Measurements from ENCODE around the gene CHRNA7. TPM values are rescaled to one million over a fixed set of nuclear protein-coding genes. Genes with fewer than 3 reads are reported as not detected.

The CHRNA7 gene
- total and polyA plus RNA-seq, 4 donors, result 4.4 to 15.6 (median 14.8) TPM

DNA sequence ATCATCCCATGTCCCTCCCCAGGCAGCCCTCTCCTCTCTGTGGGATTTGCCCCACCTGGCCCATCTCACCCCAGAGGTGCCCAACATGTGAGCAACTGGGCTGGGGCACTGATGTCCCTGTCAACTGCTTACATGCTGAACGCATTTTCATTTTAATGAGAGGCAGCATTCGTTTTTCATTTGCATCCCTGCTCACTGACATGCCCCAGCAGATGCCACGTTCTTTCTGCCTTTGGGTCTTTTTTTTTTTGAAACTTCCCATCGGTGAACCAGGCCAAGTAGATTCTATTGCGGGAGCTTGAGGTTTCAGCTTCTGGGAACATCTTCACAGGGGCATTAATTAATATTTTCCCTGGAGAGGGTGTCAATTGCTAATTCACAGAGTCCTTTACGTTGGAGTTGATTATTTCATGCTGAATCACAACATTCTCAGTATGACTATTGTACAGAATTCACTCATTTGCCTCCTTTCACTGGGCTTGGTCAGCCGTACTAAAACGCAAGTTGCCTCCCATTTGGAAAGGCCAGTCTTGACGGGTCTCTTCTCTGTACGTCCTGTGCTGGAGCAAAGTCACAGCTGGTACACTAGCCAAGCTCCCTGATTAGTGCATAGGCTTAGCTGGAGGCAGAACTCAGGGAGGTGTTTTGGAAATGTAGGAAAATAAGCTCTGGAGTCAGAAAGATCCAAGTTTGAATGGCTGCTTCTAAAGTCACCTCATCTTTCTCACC is 69.8 kb downstream of the CHRNA7 start:
- Histone ChIP-seq H3K4me1 (ENCODE audit: control insufficient read depth, insufficient read depth, low read length) (peaks cover 20% of the 10 kb centered on the region), H3K4me3 (ENCODE audit: low read depth, low read length) (no peak overlapping the region), H3K36me3 (ENCODE audit: control insufficient read depth, insufficient read depth, low read length) (no peaks in the 10 kb centered on the region), H3K27ac (ENCODE audit: low read depth, low read length) (no peak overlapping the region), H3K9me3 (ENCODE audit: control insufficient read depth, insufficient read depth, low read length) (no peaks in the 10 kb centered on the region), H3K27me3 (ENCODE audit: control insufficient read depth, insufficient read depth, low read length) (no peaks in the 10 kb centered on the region)
- WGBS (ENCODE audit: insufficient coverage), result 35% methylated on average over 7 of the region's 10 CpGs
- DNase-seq (ENCODE audit: low read depth in 4 of 6, low spot score in 6 of 6), result peak in 2 of 6 donors; percentile 43 to 49

DNA sequence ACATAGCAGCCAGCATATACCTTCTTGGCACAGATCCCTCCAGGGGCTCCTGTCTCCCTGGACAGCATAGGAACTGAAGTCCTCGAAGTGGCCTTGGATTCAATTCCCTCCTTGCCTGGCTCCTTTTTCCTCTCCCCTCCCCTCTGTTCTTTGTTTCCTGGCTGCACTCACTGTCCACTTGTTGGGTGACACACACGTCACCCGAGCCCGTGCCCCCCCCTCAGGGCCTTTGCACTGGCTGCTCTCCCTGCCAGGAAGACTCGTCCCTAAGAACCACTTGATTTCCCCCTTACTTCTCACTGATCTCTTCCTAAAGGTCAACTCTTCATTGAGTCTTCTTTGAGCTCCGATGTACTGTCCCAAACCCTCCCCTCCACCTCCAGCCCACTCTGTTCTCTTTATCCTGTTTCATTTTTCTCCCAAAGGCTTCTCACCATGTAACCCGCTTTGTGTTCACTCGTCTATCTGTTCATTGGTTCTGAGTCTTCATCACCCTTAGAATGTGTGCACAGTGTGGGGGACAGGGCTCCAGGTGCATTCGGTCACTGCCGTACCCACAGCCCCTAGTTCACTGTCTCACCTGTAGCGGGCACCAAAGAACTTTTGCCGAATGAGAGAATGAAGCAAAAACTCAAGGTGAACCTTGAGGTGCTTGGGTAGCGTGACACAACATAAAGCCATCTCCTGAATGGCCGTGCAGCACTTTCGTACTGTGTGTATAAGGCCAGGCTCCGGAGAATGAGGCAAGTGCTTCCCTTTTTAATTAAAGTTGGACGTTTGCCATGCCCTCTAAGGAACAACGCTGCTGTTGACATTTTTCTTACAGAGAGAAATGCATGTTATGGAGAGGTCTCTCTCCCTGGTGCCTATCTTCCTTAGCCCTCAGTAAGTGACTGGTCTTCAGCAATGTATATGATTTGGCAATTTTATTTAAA is 74.0 kb downstream of the CHRNA7 start:
- DNase-seq (ENCODE audit: low read depth in 4 of 6, low spot score in 6 of 6), result peak in 1 of 6 donors; percentile 64
- Histone ChIP-seq H3K4me1 (ENCODE audit: control insufficient read depth, insufficient read depth, low read length) (peaks cover 10% of the 10 kb centered on the region), H3K4me3 (ENCODE audit: low read depth, low read length) (no peak overlapping the region), H3K9me3 (ENCODE audit: control insufficient read depth, insufficient read depth, low read length) (no peaks in the 10 kb centered on the region), H3K27me3 (ENCODE audit: control insufficient read depth, insufficient read depth, low read length) (no peaks in the 10 kb centered on the region), H3K36me3 (ENCODE audit: control insufficient read depth, insufficient read depth, low read length) (no peaks in the 10 kb centered on the region), H3K27ac (ENCODE audit: low read depth, low read length) (no peak overlapping the region)
- WGBS (ENCODE audit: insufficient coverage), result 72% methylated on average over 17 of the region's 18 CpGs

DNA sequence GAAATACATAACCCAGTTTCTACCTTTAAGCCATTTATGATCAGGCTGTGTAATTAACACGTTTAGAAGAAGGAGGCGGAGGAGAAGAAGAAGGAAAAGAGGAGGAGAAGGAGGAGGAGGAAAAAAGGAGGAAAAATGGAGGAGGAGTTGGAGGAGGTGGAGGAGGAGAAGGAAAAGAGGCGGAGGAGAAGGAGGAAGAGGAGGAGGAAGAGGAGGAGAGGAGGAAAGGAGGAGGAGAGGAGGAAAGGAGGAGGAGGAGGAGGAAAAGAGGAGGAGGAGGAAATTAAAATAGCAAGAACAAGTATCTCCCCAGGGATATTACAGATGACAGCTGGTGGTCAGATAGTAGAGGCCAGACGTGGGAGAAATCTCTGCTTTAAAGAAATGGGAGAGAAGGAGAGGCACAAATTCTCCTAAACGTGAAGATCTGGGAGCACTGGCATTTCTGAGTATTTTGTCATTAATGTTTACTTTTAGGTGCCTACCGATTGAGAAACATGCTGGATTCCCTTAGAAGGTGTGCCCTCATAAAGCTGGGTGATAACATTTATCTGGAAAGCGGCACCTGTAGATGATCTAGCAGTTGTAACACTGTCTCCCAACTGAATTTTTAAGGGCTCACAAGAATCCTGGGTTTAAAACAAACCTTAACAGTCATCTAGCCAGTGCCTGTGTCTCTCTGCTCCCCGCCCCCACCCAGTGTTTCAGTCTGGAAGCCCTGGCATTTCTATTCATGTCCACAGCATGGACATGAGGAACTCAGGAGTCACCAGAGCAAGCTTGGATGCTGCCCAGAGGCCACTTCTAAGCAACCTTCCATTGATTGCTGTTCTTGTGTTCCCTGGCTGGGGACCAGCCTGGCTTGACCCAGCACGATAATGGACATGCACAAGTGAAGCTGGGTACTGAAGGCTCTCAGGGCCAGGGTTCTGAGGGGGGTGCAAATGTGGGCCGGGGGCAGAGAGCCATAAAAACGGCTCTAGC is 75.2 kb downstream of the CHRNA7 start:
- no peak overlapping the region for H3K27ac ChIP-seq (ENCODE audit: low read depth, low read length)
- WGBS (ENCODE audit: insufficient coverage), result 89% methylated on average over 8 of the region's 11 CpGs
- H3K4me1 ChIP-seq (ENCODE audit: control insufficient read depth, insufficient read depth, low read length), result peaks cover 9% of the 10 kb centered on the region
- DNase-seq (ENCODE audit: low read depth in 4 of 6, low spot score in 6 of 6), result peak in 1 of 6 donors; percentile 65
- H3K4me3 ChIP-seq (ENCODE audit: low read depth, low read length), result no peak overlapping the region
- H3K27me3 ChIP-seq (ENCODE audit: control insufficient read depth, insufficient read depth, low read length), result no peaks in the 10 kb centered on the region
- no peaks in the 10 kb centered on the region for H3K9me3 ChIP-seq (ENCODE audit: control insufficient read depth, insufficient read depth, low read length)
- no peaks in the 10 kb centered on the region for H3K36me3 ChIP-seq (ENCODE audit: control insufficient read depth, insufficient read depth, low read length)

DNA sequence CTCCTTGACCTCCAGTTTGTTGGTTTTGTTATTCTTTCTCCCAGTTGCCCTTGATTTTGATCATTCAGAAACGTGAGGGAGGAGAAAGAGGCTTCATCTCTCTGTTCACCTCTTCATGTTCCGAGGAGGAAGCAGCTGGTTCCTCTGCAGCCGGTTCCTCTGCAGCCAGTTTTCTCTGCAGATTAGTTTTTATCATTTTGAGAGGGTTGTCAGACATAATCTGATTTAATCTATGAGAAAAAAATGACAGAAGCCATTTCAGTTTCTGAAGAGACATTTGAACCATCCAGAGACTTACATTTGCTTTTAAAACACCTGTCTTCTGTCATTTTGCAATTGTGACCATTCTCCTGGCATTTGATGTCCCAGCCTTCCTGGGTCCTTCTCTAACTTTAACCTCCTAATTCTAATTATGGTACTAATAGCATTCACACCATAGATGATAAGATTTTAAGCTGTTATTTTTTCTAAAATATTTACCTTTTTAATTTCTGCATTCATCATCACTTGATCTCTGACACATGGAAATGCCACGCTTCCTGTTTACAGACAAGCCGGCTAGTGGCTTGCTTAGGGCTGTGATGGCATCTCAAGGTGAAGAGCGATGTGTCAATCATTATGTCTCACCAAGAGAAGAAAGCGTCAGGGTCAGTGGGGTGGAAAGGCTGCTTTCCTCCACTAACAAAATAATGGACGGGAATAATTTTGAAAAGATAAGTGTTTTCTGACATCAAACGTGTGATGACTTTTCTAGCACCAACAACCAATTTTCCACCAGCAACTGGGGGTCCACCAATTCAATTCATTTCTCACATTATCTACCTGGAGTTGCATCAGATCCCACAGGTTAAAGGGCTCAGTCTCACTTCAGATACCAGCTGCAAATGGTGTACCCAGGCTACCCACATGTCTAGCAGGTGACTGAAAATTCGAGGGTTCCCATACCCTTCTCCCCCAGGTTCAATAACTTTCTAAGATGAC is 76.4 kb downstream of the CHRNA7 start:
- WGBS (ENCODE audit: insufficient coverage), result 100% methylated on average over 2 of the region's 10 CpGs
- H3K4me1 ChIP-seq (ENCODE audit: control insufficient read depth, insufficient read depth, low read length), result peaks cover 9% of the 10 kb centered on the region
- no peak for DNase-seq (ENCODE audit: low read depth in 4 of 6, low spot score in 6 of 6)

DNA sequence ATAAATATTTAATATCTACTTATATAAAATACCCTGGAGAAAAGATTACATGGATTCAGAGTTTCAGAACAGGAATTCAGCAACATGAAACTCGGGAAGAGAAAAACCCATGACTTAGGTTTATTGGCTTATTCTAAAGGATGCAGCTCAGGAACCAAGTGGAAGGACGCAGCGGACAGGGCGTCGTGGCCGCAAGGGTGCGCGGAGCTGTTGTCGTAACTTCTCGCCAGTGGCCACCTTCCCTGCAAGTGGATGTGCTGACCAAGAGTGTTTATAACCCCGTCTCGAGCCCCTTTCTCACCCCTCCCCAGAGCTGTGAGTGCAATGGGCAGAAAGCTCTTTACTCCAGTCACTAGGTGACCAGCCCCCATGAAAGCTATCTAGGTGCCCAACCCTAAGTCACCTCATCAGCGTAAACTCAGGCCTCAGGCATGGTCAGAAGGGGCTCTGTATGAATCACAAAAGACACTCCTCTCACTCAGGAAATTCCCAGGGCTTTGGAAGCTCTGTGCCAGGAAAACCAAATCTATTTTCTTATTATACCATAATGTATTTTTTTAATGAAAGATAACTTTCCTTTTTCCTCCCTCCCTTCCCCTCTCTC is 77.3 kb downstream of the CHRNA7 start:
- Histone ChIP-seq H3K9me3 (ENCODE audit: control insufficient read depth, insufficient read depth, low read length) (no peaks in the 10 kb centered on the region), H3K4me1 (ENCODE audit: control insufficient read depth, insufficient read depth, low read length) (peaks cover 9% of the 10 kb centered on the region), H3K27ac (ENCODE audit: low read depth, low read length) (no peak overlapping the region), H3K4me3 (ENCODE audit: low read depth, low read length) (no peak overlapping the region), H3K36me3 (ENCODE audit: control insufficient read depth, insufficient read depth, low read length) (no peaks in the 10 kb centered on the region), H3K27me3 (ENCODE audit: control insufficient read depth, insufficient read depth, low read length) (no peaks in the 10 kb centered on the region)
- WGBS (ENCODE audit: insufficient coverage), result 98% methylated on average over 13 of the region's 13 CpGs
- DNase-seq (ENCODE audit: low read depth in 4 of 6, low spot score in 6 of 6), result no peak

More for the DNA sequence above, 76.4 kb downstream of the CHRNA7 start:
- no peaks in the 10 kb centered on the region for H3K36me3 ChIP-seq (ENCODE audit: control insufficient read depth, insufficient read depth, low read length)
- no peaks in the 10 kb centered on the region for H3K27me3 ChIP-seq (ENCODE audit: control insufficient read depth, insufficient read depth, low read length)
- no peaks in the 10 kb centered on the region for H3K9me3 ChIP-seq (ENCODE audit: control insufficient read depth, insufficient read depth, low read length)
- no peak overlapping the region for H3K27ac ChIP-seq (ENCODE audit: low read depth, low read length)
- no peak overlapping the region for H3K4me3 ChIP-seq (ENCODE audit: low read depth, low read length)

DNA sequence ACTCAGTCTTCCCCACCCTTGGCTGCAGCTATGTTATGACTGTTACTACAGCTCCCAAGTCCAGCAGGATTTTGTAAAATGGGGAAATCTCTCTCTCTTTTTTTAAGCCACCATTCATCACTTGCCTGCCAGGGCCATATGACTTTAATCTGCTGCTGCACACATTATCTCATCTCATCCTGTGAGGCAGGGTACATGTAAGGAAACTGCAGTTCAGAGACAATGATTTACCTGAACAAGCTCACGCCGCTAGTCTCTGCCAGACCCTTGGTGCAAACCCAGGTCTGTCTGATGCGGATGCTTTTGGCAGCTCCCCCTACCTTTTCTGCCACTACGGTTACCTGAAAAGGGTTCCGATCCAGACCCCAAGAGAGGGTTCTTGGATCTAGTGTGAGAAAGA is 78.3 kb downstream of the CHRNA7 start:
- DNase-seq (ENCODE audit: low read depth in 4 of 6, low spot score in 6 of 6), result no peak
- Histone ChIP-seq H3K36me3 (ENCODE audit: control insufficient read depth, insufficient read depth, low read length) (no peaks in the 10 kb centered on the region), H3K27me3 (ENCODE audit: control insufficient read depth, insufficient read depth, low read length) (no peaks in the 10 kb centered on the region), H3K4me1 (ENCODE audit: control insufficient read depth, insufficient read depth, low read length) (peaks cover 9% of the 10 kb centered on the region), H3K27ac (ENCODE audit: low read depth, low read length) (no peak overlapping the region), H3K4me3 (ENCODE audit: low read depth, low read length) (no peak overlapping the region), H3K9me3 (ENCODE audit: control insufficient read depth, insufficient read depth, low read length) (no peaks in the 10 kb centered on the region)
- 100% methylated on average over 1 of the region's 5 CpGs for WGBS (ENCODE audit: insufficient coverage)

DNA sequence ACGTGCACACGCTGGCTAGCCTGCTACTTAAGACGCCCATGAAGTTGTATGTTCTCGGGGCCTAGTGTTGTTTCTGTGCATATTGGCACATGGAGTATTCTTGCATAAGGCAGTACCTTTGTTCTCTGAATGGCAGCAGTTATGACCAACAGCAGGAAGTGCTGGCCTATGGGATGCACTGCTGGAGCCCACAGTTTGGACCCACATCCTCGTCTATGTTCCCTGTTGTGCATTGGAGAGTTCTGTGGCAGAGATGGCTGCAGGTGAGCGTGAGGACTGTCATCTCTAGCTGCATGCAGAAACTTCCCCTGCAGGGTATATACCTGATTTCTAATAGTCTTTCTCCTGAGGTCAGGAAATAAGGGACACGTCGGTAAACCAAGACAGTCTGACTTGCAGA is 81.8 kb downstream of the CHRNA7 start:
- no peaks in the 10 kb centered on the region for H3K27me3 ChIP-seq (ENCODE audit: control insufficient read depth, insufficient read depth, low read length)
- H3K4me3 ChIP-seq (ENCODE audit: low read depth, low read length), result no peak overlapping the region
- H3K4me1 ChIP-seq (ENCODE audit: control insufficient read depth, insufficient read depth, low read length), result peaks cover 15% of the 10 kb centered on the region
- no peaks in the 10 kb centered on the region for H3K9me3 ChIP-seq (ENCODE audit: control insufficient read depth, insufficient read depth, low read length)
- no peaks in the 10 kb centered on the region for H3K36me3 ChIP-seq (ENCODE audit: control insufficient read depth, insufficient read depth, low read length)
- no peak overlapping the region for H3K27ac ChIP-seq (ENCODE audit: low read depth, low read length)
- 90% methylated on average over 8 of the region's 8 CpGs for WGBS (ENCODE audit: insufficient coverage)
- no peak for DNase-seq (ENCODE audit: low read depth in 4 of 6, low spot score in 6 of 6)

DNA sequence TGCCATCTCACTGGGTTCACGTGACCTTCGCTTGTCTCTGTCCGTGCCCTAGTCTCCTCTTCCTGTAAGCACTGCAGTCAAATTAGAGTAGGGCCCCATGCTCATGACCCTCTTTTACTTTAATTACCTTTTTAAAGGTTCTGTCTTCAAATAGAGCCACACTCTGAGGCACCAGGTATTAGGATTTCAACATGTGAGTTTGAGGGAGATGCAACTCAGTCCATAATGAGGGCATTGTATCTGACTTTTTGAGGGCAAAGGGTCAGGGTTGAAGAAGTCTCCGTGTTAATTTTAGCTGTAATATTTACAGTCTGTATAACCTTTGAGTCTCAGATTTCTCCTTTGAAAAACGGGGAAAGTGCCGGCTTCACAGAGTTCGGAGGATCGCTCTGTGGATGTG is 82.9 kb downstream of the CHRNA7 start:
- Histone ChIP-seq H3K36me3 (ENCODE audit: control insufficient read depth, insufficient read depth, low read length) (no peaks in the 10 kb centered on the region), H3K9me3 (ENCODE audit: control insufficient read depth, insufficient read depth, low read length) (no peaks in the 10 kb centered on the region), H3K4me1 (ENCODE audit: control insufficient read depth, insufficient read depth, low read length) (peaks cover 18% of the 10 kb centered on the region), H3K27me3 (ENCODE audit: control insufficient read depth, insufficient read depth, low read length) (no peaks in the 10 kb centered on the region), H3K27ac (ENCODE audit: low read depth, low read length) (no peak overlapping the region), H3K4me3 (ENCODE audit: low read depth, low read length) (no peak overlapping the region)
- 86% methylated on average over 8 of the region's 8 CpGs for WGBS (ENCODE audit: insufficient coverage)
- no peak for DNase-seq (ENCODE audit: low read depth in 4 of 6, low spot score in 6 of 6)

Measured in spinal cord (tissue), 10 donors.